ENCODE results near the gene C4orf36. TPM values are rescaled to one million over a fixed set of nuclear protein-coding genes. Genes with fewer than 3 reads are reported as not detected.

The C4orf36 gene
- total and polyA plus RNA-seq, 2 of the 8 experiments (the other 6 are each of a cell fraction or from before 2014, with no cell fraction given) = 1.2 to 1.5 TPM

GRCh38 chr4:86927843-86928395 is 35.7 kb upstream of the C4orf36 start:
- Histone ChIP-seq H4K20me1 (replicated peaks in 1 of 2; ENCODE audit: control insufficient read depth in 1 of 2, insufficient read depth in 2 of 2, low read length in 2 of 2) (no peaks in the 10 kb centered on the region), H3K79me1 (ENCODE audit: low read depth, low read length) (no peaks in the 10 kb centered on the region), H2BK15ac (ENCODE audit: low read length) (no peak overlapping the region), H3K23ac (ENCODE audit: insufficient read length) (no peak overlapping the region), H2AFZ (ENCODE audit: low read length) (no peak overlapping the region), H3K56ac (replicated peaks; ENCODE audit: insufficient read length, low read depth, low read length) (no peak overlapping the region), H4K5ac (ENCODE audit: insufficient read length, low read depth, low read length) (no peak overlapping the region), H3K79me2 (ENCODE audit: control insufficient read depth in 1 of 2, insufficient read depth in 2 of 2, low read length in 2 of 2) (no peaks in the 10 kb centered on the region), H2BK5ac (ENCODE audit: low read depth, low read length) (no peak overlapping the region), H3K18ac (ENCODE audit: extremely low read depth, low read length) (no peak overlapping the region), H3K9me3 (ENCODE audit: insufficient read depth in 2 of 2, low read depth in 1 of 2, low read length in 1 of 2) (no peaks in the 10 kb centered on the region), H3K36me3 (ENCODE audit: control insufficient read depth in 2 of 4, insufficient read depth in 4 of 4, low read length in 3 of 4) (no peaks in the 10 kb centered on the region), H3K4me3 (ENCODE audit: extremely low read depth in 1 of 4, insufficient read depth in 2 of 4, low read depth in 3 of 4, low read length in 4 of 4) (no peak overlapping the region), H3K9ac (replicated peaks in 1 of 4; ENCODE audit: extremely low read depth in 1 of 4, low read depth in 3 of 4, low read length in 3 of 4) (no peak overlapping the region), H3K23me2 (ENCODE audit: low read depth, low read length) (no peaks in the 10 kb centered on the region), H2AK5ac (ENCODE audit: low read depth, low read length) (no peak overlapping the region), H3K4ac (replicated peaks; ENCODE audit: insufficient read length, low read depth, low read length) (no peak overlapping the region), H3K4me2 (ENCODE audit: insufficient read depth in 1 of 2, low read depth in 2 of 2, low read length in 2 of 2) (no peak overlapping the region), H4K91ac (replicated peaks; ENCODE audit: insufficient read length, low read length) (no peak overlapping the region), H2BK120ac (replicated peaks; ENCODE audit: low read depth, low read length) (no peak overlapping the region), H3K4me1 (replicated peaks in 1 of 4; ENCODE audit: control insufficient read depth in 3 of 4, insufficient read depth in 4 of 4, low read length in 3 of 4) (no peaks in the 10 kb centered on the region), H3K27ac (ENCODE audit: low read depth, low read length) (no peak overlapping the region), H3K27me3 (replicated peaks in 1 of 4; ENCODE audit: control insufficient read depth in 3 of 4, extremely low read depth in 1 of 4, insufficient read depth in 3 of 4, low read length in 3 of 4) (no peaks in the 10 kb centered on the region), H3K14ac (ENCODE audit: insufficient read length) (no peak overlapping the region), H2BK12ac (ENCODE audit: low read depth, low read length) (no peak overlapping the region), H2BK20ac (ENCODE audit: low read length) (0 out of 2 replicates have a peak overlapping the region, but pooled peaks have one; percentile 44), H4K8ac (ENCODE audit: extremely low read depth, insufficient read depth, low read length) (no peak overlapping the region)
- TF ChIP-seq TAF1 (IDR thresholded peaks at IDR 0.05; ENCODE audit: low read depth, low read length) = no peak
- no peak for TF ChIP-seq ZNF274 (IDR thresholded peaks at IDR 0.05; ENCODE audit: borderline replicate concordance, extremely low read depth, low read length)
- TF ChIP-seq CHD1 (IDR thresholded peaks at IDR 0.05; ENCODE audit: low read depth, low read length) = no peak
- no peak for TF ChIP-seq MAX (IDR thresholded peaks at IDR 0.05)
- TF ChIP-seq NRF1 (IDR thresholded peaks at IDR 0.05; ENCODE audit: low read depth, low read length) = no peak
- no peak for TF ChIP-seq RBBP5 (IDR thresholded peaks at IDR 0.05; ENCODE audit: borderline replicate concordance, low read depth, low read length)
- no peak for TF ChIP-seq TAF7 (optimal IDR thresholded peaks at IDR 0.05; ENCODE audit: borderline replicate concordance, low read depth, low read length)
- no peak for TF ChIP-seq GTF2F1 (IDR thresholded peaks at IDR 0.05; ENCODE audit: borderline replicate concordance, low read depth, low read length)
- POLR2A ChIA-PET (ENCODE audit: partially characterized antibody) = interaction anchor here (0.6 to 0.7 kb wide), 2 partner anchors 24 to 169 kb away, joined by 3 to 5 read pairs; no protein-coding TSS in a partner anchor
- no peak for DNase-seq (ENCODE audit: low read depth in 1 of 2, low spot score in 2 of 2)
- CTCF ChIA-PET (ENCODE audit: partially characterized antibody) = interaction anchor here (1.0 to 1.4 kb wide), 2 partner anchors 8 to 32 kb away, joined by 3 to 5 read pairs; no protein-coding TSS in a partner anchor
- FAIRE-seq = no peak
- 88% methylated on average over 2 of the region's 2 CpGs; no CpG with 5 or more reads in 1 of the 2 experiments for WGBS, 2 experiments (ENCODE audit: extremely low coverage in 1 of 2, insufficient coverage in 1 of 2, insufficient read length in 1 of 2, insufficient replicate concordance in 2 of 2, low coverage in 1 of 2, low lambda C conversion rate in 2 of 2, missing lambda C conversion rate in 1 of 2)

All from H1 (cell line).